DMS79 treated with DMSO at 0.1 percent for 48 hours (cell line): ENCODE results near the gene ARHGAP40.
A peak's percentile ranks its signal among the peaks of the same experiment; 100 is the strongest.

ENCODE experiments used
- DNase-seq: peaks from one replicate; lab custom pipeline; 2025; lab: John Stamatoyannopoulos, UW

Gene ARHGAP40

DNA sequence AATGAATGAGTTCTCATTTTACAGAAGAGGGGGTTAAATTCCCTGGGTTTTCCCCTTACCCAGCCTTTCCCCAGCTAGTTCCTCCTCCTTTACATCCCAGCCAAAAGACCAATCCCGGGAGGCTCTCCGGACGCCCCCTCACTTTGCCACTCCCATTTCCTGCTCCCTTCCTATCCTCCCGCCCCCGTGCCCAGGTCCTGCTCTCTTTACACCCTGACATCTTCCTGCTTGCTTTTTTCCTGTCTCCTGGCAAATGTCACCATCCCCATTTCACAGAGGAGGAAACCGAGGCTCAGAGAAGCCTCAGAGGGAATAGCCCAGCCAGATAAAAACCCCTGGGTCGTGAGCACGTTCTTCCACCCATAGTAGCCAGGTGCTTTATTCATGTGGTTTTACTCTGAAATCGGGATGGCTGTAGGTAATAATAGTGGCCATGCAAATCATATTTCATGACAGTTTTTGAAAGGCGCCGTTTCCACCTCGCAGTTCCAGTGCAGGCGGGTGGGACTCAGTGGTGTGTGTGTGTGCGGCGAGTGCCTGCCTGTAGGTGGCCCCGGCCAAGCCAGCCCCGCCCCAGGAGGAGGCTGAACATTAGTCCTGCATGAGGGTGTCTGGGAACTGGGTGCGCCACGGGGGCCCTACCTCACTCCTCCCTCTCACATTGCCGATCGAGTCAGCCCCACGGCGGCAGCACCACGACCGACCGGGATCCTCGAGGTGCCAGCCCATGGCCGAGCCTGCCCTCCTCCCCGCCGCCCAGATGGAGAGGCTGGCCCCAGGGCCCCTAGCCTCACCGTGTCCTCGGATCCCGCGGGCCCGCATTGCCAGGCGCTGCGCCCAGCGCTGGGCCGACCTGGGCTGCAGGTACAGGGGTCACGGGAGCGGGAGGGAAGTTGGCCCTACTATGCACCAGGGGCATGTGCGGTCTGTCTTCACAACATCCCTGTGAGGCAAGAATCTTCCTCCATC lies at the start of gene ARHGAP40:
Gene ARHGAP40 (plus strand): TSS at position 594 of the 969 bp plus-strand sequence.
- no peak for DNase-seq

DNA sequence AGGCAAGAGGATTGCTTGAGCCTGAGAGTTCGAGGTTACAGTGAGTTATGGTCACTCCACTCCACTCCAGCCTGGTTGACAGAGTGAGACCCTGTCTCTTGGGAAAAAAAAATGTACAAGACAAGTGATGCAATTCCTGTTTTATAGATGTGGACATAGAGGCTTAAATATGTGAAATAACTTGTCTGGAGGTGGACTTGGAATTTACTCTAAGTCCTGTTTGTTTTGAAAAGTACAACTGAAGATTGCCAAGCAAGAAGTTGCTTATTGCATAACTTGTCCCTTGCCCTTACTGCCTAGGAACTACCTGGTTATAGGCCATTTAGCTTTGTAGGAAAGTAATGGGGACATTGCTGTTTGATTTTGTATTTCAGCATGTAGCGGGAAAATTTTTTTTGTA lies 46.6 kb upstream of the ARHGAP40 start:
- no peak for DNase-seq

DNA sequence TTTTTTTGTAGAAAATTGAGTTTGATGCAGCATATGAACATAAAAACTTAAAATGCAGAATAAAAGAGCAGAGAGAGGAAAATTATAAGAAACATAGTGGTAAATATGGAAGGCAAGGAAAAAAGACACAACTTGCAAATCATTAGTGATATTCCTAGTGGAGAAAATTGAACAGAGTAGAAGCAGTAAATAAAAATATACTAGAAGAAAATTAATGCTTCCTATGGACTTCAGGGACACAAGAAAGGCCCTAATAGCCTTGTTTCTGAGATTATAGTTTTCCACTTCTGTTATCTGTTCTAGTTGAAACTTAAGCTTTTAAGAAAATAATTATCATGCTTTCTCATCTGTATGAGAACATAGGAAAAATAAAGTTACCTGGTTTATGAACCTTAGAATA lies 46.2 kb upstream of the ARHGAP40 start:
- DNase-seq = no peak

DNA sequence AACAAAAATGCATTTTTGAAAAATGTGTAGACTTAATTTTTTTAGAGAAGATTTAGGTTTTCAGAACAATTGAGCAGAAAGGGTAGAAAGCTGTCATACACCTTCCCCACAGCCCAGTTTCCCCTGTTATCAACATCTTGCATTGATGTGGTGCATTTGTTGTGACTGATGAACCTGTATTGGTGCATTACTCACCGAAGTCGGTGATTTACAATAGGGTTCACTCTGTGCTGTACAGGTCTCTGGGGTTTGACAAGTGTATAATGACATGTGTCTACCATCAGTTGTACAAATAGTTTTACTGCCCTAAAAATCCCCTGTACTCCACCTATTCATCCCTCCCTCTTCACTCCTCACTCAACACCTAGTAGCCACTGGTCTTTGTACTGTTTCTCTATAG lies 44.4 kb upstream of the ARHGAP40 start:
- no peak for DNase-seq

DNA sequence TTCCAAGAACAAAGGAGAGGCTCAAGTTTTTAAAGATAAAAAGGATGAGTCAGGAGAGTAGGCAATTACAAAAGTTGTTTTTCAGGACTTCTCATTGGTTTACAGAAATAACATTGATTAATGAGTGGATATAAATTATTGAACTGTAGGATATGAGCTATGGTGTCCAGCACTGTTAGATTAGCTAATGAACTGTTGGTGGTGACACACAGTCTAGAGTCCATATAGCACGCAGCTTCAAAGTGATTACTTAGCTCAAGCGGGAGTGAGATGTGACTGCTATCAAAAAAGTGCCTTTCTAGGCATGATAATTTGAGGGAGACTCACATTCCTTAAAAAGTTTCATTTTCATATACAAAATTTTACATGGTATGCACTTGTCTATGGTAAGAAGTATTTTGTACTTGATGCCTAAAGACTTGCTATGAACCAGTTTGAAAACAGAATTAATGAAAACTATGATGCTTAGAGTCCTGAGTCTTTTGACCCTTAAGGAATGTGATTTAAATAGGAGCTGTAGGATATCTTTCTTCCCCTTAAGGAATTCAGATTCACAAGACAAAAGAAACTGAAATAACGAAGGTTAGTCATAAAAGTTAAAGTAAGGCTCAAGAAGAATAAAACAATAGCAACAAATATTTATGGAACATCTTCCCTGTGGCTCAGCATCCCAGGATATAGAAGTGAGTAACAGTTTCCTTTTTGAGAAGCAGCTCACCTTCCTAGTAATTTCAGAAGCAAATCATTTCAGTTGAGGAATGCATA lies 42.8 kb upstream of the ARHGAP40 start:
- DNase-seq = no peak

DNA sequence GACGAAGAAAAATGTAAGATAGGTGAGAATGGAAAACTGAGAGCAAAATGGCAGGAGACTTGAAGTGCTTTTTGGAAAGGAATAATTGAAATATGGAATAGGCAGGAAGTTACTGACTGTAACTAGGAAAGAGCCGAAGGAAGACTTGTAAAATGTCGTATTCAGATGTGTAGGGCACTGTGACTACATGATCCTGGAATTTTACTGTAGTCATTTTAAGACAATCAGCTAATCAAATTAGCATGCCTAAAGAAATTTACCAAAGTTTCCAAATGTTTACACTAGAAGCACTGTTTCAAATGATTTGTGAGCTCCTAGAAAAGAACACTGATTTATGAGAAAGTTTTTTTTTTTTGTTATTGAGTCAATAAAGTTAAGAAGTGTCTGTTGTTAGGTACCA lies 41.8 kb upstream of the ARHGAP40 start:
- DNase-seq = no peak

DNA sequence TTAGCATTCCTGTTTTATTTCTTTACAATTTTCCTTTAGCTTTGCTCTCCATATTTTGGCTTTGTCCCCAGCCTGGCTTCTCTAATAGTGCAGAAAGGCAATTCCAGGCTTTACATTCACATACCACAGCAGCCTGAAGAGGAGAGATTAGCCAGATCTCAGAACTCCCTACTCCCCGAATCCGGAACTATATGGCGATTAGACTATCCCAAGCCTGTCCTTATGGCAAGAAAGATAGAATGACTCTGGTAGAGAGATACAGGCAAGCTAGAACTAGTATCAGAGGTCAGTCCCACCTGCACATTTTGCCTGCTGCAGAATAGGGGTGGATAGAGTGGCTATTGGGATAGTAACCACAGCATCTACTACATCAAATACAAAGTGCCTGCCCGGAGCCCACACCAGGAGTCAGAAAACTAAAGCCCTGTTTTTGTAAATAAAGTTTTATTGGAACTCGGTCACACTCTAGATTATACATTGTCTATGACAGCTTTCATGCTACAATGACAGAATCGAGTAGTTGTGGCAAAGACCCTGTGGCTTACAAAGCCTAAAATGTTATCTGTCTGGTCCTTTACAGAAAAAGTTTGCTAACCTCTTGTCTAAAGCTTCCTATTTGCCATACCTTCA lies 37.7 kb upstream of the ARHGAP40 start:
- DNase-seq = no peak

DNA sequence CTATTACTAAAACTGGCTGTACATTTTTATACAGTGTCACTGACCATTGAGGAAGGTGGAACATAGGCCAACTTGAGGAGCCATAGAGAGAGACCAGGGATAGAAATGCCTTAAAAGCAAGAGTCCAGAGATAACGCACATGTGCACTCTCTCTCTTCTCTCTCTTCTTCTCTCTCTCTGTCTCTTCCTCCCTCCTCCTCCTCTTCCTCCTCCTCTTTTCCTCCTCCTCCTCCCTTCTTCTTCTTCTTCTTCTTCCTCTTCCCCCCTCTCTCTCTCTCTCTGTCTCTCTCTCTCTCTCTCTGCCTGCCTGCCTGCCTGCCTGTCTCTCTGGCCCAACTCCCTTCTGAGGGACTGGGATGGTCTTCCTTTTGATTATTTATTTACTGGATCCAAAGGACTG lies 36.9 kb upstream of the ARHGAP40 start:
- no peak for DNase-seq

DNA sequence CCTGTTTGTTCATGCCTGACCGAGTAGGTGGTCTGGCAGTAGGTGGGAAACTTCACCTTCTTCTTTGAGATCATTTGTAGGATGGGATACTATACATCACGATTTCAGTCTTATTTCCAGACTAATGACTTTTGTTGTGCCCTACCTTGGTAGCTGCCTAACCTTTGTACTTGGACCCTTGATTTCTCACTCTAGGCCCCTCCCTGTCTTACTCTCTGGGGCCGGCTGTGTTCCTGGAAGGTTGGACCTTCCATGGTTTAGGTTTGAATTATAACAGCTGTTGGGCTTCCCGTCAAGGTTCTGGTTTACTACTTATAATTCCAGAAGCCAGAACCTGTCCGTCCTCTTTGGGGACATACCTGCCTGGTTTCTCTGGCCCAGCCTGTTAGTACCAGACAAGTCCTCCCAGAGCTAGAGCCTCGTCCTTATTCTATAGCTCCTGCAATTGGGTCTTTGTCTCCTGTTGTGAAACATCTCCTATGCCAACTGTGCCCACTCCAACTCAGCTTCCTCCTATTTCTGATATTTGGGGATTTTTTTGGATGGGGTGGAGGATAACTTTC lies 35.5 kb upstream of the ARHGAP40 start:
- DNase-seq = no peak

DNA sequence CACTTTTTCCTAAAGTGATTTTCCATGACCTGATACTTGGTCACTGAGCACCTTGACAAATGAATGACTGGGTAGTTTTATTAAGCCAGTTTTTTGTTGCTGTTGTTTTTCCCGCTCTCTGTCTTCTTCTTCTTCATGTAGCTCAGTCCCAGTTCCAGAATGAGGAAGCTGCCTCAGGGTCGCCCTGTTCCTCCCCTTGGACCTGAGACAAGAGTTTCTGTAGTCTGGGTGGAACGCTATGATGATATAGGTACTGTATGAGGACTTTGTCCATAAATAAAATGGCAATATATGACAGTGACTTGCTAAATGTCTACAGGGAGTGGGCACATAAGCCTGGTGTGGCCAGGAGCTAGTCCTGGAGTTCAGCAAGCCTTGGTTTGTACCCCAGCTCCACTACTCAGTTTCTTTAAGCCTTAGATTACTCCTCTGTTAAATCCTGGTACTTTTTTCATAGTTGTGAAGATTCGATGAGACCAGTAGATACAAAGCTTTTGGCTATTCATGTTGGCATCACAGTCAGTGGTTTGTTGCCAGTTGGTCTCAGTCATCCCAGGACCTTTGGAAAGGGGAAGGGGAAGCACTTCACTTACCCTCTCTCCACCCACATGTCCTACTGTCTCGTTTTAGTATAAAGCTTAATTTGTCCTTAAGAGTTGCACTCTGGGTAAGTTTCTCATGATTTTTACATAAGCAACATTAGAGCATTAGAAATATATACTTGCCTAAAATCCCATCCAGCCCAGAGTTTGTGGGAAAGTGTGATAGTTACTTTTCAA lies 31.7 kb upstream of the ARHGAP40 start:
- DNase-seq = no peak

DNA sequence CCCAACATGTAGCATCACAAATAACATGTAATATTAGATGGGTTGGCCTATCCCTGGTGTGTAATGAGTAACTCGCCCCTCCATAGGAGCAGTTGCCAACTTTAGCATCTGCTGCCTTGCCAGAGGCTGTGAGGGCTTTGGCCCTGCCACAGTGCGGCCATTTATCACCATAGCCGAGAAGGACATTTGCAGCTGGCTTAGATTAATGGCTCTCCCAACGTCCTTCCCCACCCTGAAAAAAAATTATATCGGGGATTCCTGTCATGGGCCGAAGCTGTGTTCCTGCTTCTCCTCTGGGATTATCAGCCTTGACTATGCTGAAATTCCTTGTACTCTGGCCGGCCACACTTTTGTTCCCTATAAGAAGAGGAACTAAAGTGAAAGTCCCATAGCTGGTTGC lies 28.2 kb upstream of the ARHGAP40 start:
- DNase-seq = no peak

DNA sequence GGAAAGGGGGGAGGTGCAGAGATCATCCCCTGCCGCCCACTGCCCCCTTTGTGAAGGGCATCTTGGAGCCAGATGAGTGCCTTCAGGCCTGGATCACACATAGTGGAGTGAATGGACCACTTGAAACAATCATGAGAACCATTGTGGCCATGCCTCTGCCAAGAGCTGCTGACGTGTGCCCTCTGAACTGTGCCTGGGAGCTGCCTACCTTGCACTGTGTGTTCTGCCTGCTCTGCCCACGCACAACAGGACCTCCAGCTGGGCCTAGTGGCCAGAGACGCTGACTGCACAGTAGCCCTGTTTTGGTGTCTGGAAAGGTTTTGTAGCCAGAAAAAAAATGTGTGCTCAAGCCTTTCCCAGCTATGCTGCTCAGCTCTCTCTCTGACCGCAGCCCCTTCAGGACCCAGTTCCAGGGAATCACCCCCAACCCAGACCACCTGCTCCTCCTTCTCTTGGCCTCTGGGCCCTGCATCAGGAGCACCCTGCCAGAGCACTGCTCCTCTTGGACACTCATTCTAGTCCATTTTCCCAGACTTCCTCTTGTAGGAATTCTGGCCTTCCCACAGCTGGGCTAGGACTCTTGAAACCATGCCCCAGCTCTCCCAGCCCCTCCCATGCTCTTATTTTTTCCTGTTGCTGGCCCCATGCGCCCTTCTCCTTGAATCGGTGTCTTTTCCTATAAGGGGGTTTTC lies 22.2 kb upstream of the ARHGAP40 start:
- peak; percentile 61 for DNase-seq

DNA sequence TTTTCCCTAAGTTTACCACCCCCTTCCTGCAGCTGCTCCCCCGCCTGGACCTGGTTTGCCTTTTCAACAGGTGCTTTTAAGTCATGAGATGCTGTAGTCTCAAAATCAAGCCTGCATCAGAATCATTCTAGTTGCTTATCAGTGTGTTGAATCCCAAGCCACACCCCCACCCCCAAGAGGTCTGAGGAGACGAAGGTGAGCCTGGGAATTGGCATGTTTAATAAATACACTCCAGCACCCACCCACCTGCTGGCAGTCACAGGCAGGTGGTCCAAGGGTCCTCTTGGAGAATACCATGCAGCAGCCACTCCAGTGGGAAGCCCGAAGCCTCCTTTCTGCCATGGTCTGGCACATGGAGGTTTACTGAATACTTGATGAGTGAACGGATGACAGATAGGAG lies 21.7 kb upstream of the ARHGAP40 start:
- DNase-seq = peak; percentile 18

DNA sequence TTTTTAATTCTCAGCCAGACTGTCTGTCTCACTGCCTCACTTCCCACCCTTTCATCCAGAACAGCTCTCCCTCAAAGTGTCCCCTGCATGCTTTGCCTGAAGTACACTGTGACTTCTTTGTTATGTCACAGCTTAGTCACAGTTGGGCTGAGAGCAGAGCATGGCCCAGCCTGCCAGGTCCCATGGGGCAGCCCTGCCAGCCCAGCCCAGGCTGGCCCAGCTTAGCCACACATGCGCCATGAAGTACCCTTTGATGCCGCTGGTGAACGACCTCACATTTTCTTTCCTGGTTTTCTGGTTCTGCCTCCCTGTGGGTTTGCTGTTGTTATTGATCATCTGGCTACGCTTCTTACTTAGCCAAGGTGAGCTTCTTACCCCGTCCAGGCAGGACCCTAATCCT lies 20.6 kb upstream of the ARHGAP40 start, which contains the start of gene ADIG:
Gene ADIG (plus strand): TSS at position 185 of the 400 bp plus-strand sequence. CDS start 54 bp downstream, at position 239.
- peak; percentile 91 for DNase-seq

DNA sequence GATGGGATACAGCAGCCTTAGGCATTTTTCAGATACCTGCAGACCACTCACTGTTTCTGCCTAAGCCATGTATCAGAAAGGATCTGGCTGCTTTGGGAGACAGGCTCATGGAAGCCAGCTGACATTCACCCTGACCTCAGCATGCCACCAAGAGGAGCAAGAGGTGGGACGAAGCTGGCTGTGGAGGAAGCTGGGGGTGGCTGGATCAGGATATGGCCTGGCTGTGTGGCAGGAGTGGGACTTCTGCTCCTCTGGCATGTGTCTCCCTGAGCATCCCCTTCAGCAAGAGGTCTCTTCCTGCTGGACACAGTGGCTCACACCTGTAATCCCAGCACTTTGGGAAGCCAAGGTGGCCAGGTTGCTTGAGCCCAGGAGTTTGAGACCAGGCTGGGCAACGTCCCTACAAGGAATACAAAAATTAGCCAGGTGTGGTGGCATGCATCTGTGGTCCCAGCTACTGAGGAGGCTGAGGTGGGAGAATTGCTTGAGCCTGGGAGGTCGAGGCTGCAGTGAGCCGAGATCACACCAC lies 19.7 kb upstream of the ARHGAP40 start:
- DNase-seq = no peak

DNA sequence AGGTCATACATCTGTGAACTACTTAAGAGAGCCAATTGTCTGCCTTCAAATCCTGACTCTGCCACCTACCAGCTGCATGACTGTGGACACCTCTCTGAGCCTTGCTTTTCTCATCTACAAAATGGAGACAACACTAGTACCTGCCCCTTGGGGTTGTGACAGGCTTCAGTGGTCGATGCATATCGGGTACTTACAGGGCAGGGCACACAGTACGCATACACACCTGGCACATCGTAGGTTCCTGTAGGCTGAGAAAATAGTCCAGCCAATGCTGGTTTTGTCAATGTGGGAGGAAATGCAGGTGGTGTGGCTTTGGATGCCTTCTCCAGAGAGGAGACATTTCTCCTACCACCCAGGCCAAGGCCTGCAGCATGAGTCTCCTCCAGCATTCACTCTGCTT lies 18.3 kb upstream of the ARHGAP40 start:
- DNase-seq = no peak

DNA sequence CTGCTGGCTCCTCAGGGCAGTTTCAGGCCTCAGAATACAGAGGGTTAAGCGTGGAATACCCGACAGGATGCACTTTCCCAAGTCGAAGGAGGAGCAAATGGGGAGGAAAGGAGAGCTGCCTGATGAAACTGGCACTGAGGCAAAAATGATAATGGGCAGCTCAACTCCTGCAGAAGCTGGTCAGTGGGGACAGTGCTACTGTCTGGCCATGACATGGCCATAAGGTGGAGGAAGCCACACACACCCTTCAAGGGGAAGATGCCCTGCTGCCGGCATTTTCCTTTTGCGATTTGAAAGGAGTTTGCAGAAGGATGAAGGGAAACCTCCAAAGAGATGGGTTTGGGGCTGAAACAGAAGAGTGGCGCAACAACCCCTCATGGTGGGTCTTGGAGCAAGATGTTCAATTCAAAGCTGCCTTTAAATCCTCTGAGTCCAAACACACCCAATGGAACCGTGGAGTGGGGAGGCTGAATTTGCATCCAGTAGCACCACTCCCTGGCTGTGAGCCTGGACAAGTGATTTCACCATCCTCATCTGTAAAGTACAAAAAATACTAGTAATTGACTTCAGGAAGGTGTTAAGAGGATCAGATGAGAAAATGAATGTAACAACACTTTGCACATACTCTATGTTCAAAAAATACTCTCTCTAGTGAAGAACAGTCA lies 17.4 kb upstream of the ARHGAP40 start:
- no peak for DNase-seq

DNA sequence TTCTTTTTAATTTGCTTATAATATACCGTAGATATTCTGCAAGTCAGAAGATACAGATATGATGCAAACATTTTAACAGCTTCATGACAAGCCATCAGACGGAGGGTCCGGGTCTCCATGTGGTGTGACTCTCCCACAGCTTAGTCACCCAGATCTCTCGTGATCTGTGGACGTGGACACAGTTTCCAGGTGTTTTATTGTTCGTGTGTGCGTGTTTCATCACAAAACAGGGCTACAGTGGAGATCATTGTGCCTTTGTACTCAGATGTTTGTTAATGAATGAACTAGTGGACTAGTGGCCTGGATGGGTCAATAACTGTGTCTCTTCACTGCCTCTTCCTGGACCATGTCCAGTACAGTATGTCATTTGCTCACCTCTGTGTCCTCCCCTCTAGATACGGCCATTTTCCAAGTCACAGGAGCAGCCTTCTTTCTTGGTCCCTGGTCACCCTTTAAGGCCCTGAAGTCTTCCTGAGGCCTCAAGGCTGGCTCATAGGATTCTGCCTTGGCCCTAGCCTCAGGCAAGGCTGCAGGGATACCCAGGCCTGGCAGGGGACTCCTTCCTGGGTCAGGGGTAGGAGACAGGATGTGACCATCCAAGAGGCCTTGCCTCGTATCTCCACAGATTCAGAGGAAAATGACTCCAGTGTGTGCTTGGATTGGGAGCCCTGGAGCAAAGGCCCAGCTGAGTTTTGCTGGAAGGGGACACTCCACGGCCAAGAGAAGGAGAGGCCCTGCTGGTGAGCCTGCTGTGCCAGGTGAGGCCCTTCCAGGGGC lies 16.0 kb upstream of the ARHGAP40 start:
- no peak for DNase-seq

DNA sequence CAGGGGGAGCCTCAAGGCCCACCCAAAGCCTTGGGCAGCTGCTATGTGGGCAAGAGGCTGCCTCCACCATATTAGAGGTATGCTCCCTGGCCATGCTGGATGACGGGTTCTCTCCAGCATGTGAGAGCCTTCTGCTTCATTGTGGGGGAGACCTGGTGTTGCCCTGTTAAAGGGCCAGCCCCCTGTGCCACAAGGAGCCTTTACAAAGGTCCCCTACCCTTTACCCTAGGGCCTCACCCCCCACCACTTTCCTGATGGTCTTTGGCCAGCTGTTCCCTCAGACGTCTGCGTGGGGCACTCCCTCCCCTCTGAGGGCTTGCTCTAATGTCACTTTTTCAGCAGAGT lies 15.5 kb upstream of the ARHGAP40 start:
- DNase-seq = no peak
